Ishikawa (cell line): ENCODE measurements around the gene FASTKD2.

Source experiments
- CEBPB ChIP-seq: IDR thresholded peaks from 2 replicates; pipeline ENCODE4 v1.6.1; 2012
- EP300 ChIP-seq: IDR thresholded peaks from 2 replicates; pipeline ENCODE4 v1.6.1; 2012; ENCODE audit warnings: borderline replicate concordance
- FOXM1 ChIP-seq: IDR thresholded peaks from 2 replicates; pipeline ENCODE4 v1.6.1; 2012; ENCODE audit warnings: low read depth, borderline replicate concordance
- MAX ChIP-seq: IDR thresholded peaks from 2 replicates; pipeline ENCODE4 v1.6.1; 2012
- RAD21 ChIP-seq: IDR thresholded peaks from 2 replicates; pipeline ENCODE4 v1.6.1; 2012; ENCODE audit warnings: low read depth
- TAF1 ChIP-seq: IDR thresholded peaks from 2 replicates; pipeline ENCODE4 v1.6.1; 2012; ENCODE audit warnings: low read depth, mild to moderate bottlenecking
- TEAD4 ChIP-seq: IDR thresholded peaks from 2 replicates; pipeline ENCODE4 v1.6.1; 2012
- USF1 ChIP-seq: IDR thresholded peaks from 2 replicates; pipeline ENCODE4 v1.6.1; 2012
- YY1 ChIP-seq: IDR thresholded peaks from 2 replicates; pipeline ENCODE4 v1.6.1; 2012; ENCODE audit warnings: low read depth

GRCh38 chr2:206801418-206802189, 36.2 kb downstream of the FASTKD2 start:
- TF ChIP-seq CEBPB: no peak
- no peak for TF ChIP-seq YY1
- TF ChIP-seq USF1: no peak
- TF ChIP-seq RAD21: no peak
- TF ChIP-seq TAF1: no peak
- TF ChIP-seq EP300: no peak
- no peak for TF ChIP-seq TEAD4
- no peak for TF ChIP-seq MAX
- no peak for TF ChIP-seq FOXM1
